Neural progenitor cell (in vitro differentiated cells): ENCODE results near the gene SLC19A1. TPM values are rescaled to one million over a fixed set of nuclear protein-coding genes. Genes with fewer than 3 reads are reported as not detected.

Source experiments
- DNase-seq: peaks from one replicate; pipeline ENCODE4 v3.0.0-alpha.2; 2016; ENCODE audit warnings: low spot score
- H2AFZ ChIP-seq: fragments of 200-600 bp; sonication (generic); replicated peaks from 2 replicates; pipeline ENCODE4 v1.6.1; 2016; ENCODE audit warnings: antibody characterized with exemption
- H3F3A ChIP-seq: fragments of 200-600 bp; sonication (generic); 2 replicates; pipeline ENCODE4 v1.6.1; 2016; ENCODE audit warnings: antibody characterized with exemption, low read depth
- H3K27ac ChIP-seq: fragments of 200-600 bp; sonication (generic); 2 replicates; pipeline ENCODE4 v1.5.1; 2016; ENCODE audit warnings: mild to moderate bottlenecking
- H3K27me3 ChIP-seq: fragments of 200-600 bp; sonication (generic); 2 replicates; pipeline ENCODE4 v1.6.1; 2016; ENCODE audit warnings: mild to moderate bottlenecking, moderate library complexity
- H3K36me3 ChIP-seq: fragments of 200-600 bp; sonication (generic); 2 replicates; pipeline ENCODE4 v1.5.1; 2016
- H3K4me1 ChIP-seq: fragments of 200-600 bp; sonication (generic); 2 replicates; pipeline ENCODE4 v1.6.1; 2016; ENCODE audit warnings: mixed run types
- H3K4me2 ChIP-seq: fragments of 200-600 bp; sonication (generic); 2 replicates; pipeline ENCODE4 v1.6.1; 2016
- H3K4me3 ChIP-seq: fragments of 200-600 bp; sonication (generic); 2 replicates; pipeline ENCODE4 v1.5.1; 2016
- H3K79me2 ChIP-seq: fragments of 200-600 bp; sonication (generic); 2 replicates; pipeline ENCODE4 v1.6.1; 2016; ENCODE audit warnings: low read depth
- H3K9ac ChIP-seq: fragments of 200-600 bp; sonication (generic); 2 replicates; pipeline ENCODE4 v1.6.1; 2016
- H3K9me3 ChIP-seq: fragments of 200-600 bp; sonication (generic); 2 replicates; pipeline ENCODE4 v1.5.1; 2016; ENCODE audit warnings: low read depth
- H4K20me1 ChIP-seq: fragments of 200-600 bp; sonication (generic); 2 replicates; pipeline ENCODE4 v1.6.1; 2016; ENCODE audit warnings: low read depth
- H3K27ac Mint-ChIP-seq: 3 replicates; pipeline ENCODE4 v1.8.0; 2021; ENCODE audit warnings: mixed read lengths
- H3K27me3 Mint-ChIP-seq: 2 replicates; pipeline ENCODE4 v1.8.0; 2022; ENCODE audit warnings: low read depth, mild to moderate bottlenecking, inconsistent platforms, moderate library complexity, mixed read lengths; ENCODE audit not compliant: insufficient read depth
- H3K36me3 Mint-ChIP-seq: 3 replicates; pipeline ENCODE4 v1.8.0; 2021; ENCODE audit warnings: mixed read lengths
- H3K4me1 Mint-ChIP-seq: 3 replicates; pipeline ENCODE4 v1.8.0; 2021; ENCODE audit warnings: mixed read lengths
- H3K4me3 Mint-ChIP-seq: 3 replicates; pipeline ENCODE4 v1.8.0; 2021; ENCODE audit warnings: mild to moderate bottlenecking, moderate library complexity, mixed read lengths
- H3K9me3 Mint-ChIP-seq: 3 replicates; pipeline ENCODE4 v1.8.0; 2020; ENCODE audit warnings: mixed read lengths
- EZH2 ChIP-seq: fragments of 200-600 bp; sonication (generic); IDR thresholded peaks from 2 replicates; pipeline ENCODE4 v1.6.1; 2017; ENCODE audit warnings: antibody characterized with exemption, mild to moderate bottlenecking, moderate library complexity
- EZH2phosphoT487 ChIP-seq: fragments of 200-600 bp; sonication (generic); IDR thresholded peaks from 2 replicates; pipeline ENCODE4 v1.6.1; 2017; ENCODE audit warnings: antibody characterized with exemption
- total RNA-seq: library from RNA; depleted of rRNA; stranded (reverse); fragments of >200 nt; gene quantifications from 2 replicates; pipeline ENCODE4 v1.2.3, GENCODE V29; 2015; ENCODE audit warnings: low replicate concordance
- TF ChIP-seq, protein P1 (sequence below): fragments of 200-600 bp; sonication (generic); IDR thresholded peaks from 2 replicates; pipeline ENCODE4 v1.5.1; 2017; ENCODE audit warnings: antibody characterized with exemption, mild to moderate bottlenecking

The SLC19A1 gene
- total RNA-seq, 1 donor from 2014 or later: 7.7 TPM

DNA sequence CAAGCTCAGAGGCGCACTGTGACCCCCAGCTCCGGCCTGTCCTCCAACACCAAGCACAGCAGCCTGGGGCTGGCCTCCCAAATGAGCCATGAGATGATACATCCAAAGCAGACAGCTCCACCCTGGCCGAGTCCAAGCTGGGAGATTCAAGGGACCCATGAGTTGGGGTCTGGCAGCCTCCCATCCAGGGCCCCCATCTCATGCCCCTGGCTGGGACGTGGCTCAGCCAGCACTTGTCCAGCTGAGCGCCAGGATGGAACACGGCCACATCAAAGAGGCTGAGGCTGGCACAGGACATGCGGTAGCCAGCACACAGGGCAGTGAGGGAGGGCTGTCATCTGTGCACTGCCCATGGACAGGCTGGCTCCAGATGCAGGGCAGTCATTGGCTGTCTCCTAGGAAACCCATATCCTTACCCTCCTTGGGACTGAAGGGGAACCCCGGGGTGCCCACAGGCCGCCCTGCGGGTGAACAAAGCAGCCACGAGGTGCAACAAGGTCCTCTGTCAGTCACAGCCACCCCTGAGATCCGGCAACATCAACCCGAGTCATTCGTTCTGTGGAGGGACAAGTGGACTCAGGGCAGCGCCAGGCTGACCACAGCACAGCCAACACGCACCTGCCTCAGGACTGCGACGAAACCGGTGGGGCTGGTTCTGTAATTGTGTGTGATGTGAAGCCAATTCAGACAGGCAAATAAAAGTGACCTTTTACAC lies 29.1 kb downstream of the SLC19A1 start:
- TF ChIP-seq EZH2phosphoT487 (no peak), EZH2 (no peak)
- TF ChIP-seq, protein P1, sequence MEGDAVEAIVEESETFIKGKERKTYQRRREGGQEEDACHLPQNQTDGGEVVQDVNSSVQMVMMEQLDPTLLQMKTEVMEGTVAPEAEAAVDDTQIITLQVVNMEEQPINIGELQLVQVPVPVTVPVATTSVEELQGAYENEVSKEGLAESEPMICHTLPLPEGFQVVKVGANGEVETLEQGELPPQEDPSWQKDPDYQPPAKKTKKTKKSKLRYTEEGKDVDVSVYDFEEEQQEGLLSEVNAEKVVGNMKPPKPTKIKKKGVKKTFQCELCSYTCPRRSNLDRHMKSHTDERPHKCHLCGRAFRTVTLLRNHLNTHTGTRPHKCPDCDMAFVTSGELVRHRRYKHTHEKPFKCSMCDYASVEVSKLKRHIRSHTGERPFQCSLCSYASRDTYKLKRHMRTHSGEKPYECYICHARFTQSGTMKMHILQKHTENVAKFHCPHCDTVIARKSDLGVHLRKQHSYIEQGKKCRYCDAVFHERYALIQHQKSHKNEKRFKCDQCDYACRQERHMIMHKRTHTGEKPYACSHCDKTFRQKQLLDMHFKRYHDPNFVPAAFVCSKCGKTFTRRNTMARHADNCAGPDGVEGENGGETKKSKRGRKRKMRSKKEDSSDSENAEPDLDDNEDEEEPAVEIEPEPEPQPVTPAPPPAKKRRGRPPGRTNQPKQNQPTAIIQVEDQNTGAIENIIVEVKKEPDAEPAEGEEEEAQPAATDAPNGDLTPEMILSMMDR: no peak
- H3K79me2 ChIP-seq: no peaks in the 10 kb centered on the region
- H4K20me1 ChIP-seq: peaks cover 20% of the 10 kb centered on the region
- H3K4me3 ChIP-seq: no peak overlapping the region
- no peak overlapping the region for H3K4me2 ChIP-seq
- Mint-ChIP-seq H3K9me3 (peaks cover 4% of the 10 kb centered on the region), H3K36me3 (peaks cover 13% of the 10 kb centered on the region), H3K4me1 (peaks cover 5% of the 10 kb centered on the region), H3K27me3 (peaks cover 2% of the 10 kb centered on the region), H3K4me3 (no peak overlapping the region), H3K27ac (no peak overlapping the region)
- peaks cover 2% of the 10 kb centered on the region for H3K36me3 ChIP-seq
- no peaks in the 10 kb centered on the region for H3K9me3 ChIP-seq
- peaks cover 3% of the 10 kb centered on the region for H3K4me1 ChIP-seq
- no peak overlapping the region for H3K9ac ChIP-seq
- H3F3A ChIP-seq: peaks cover 5% of the 10 kb centered on the region
- H3K27me3 ChIP-seq: no peaks in the 10 kb centered on the region
- no peak for DNase-seq
- peak overlapping the region; percentile 18 for H3K27ac ChIP-seq
- H2AFZ ChIP-seq: no peak overlapping the region

DNA sequence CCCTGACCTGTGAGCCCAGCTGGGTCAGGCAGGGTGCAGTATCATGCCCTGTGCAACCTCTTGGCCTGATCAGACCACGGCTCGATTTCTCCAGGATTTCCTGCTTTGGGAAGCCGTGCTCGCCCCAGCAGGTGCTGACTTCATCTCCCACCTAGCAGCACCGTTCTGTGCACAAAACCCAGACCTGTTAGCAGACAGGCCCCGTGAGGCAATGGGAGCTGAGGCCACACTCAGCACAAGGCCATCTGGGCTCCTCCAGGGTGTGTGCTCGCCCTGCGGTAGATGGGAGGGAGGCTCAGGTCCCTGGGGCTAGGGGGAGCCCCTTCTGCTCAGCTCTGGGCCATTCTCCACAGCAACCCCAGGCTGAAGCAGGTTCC lies 29.6 kb downstream of the SLC19A1 start:
- no peak overlapping the region for H3K4me2 ChIP-seq
- no peak for DNase-seq
- peaks cover 22% of the 10 kb centered on the region for H4K20me1 ChIP-seq
- H3K9me3 ChIP-seq: no peaks in the 10 kb centered on the region
- H3K4me3 ChIP-seq: no peak overlapping the region
- H2AFZ ChIP-seq: no peak overlapping the region
- peaks cover 5% of the 10 kb centered on the region for H3F3A ChIP-seq
- Mint-ChIP-seq H3K36me3 (peaks cover 11% of the 10 kb centered on the region), H3K9me3 (no peaks in the 10 kb centered on the region), H3K27ac (no peak overlapping the region), H3K27me3 (peaks cover 4% of the 10 kb centered on the region), H3K4me3 (no peak overlapping the region), H3K4me1 (peaks cover 5% of the 10 kb centered on the region)
- no peaks in the 10 kb centered on the region for H3K36me3 ChIP-seq
- no peaks in the 10 kb centered on the region for H3K27me3 ChIP-seq
- no peak overlapping the region for H3K9ac ChIP-seq
- peaks cover 3% of the 10 kb centered on the region for H3K4me1 ChIP-seq
- TF ChIP-seq EZH2phosphoT487 (no peak), EZH2 (no peak)
- TF ChIP-seq, protein P1: no peak
- no peaks in the 10 kb centered on the region for H3K79me2 ChIP-seq
- H3K27ac ChIP-seq: peak overlapping the region; percentile 18

DNA sequence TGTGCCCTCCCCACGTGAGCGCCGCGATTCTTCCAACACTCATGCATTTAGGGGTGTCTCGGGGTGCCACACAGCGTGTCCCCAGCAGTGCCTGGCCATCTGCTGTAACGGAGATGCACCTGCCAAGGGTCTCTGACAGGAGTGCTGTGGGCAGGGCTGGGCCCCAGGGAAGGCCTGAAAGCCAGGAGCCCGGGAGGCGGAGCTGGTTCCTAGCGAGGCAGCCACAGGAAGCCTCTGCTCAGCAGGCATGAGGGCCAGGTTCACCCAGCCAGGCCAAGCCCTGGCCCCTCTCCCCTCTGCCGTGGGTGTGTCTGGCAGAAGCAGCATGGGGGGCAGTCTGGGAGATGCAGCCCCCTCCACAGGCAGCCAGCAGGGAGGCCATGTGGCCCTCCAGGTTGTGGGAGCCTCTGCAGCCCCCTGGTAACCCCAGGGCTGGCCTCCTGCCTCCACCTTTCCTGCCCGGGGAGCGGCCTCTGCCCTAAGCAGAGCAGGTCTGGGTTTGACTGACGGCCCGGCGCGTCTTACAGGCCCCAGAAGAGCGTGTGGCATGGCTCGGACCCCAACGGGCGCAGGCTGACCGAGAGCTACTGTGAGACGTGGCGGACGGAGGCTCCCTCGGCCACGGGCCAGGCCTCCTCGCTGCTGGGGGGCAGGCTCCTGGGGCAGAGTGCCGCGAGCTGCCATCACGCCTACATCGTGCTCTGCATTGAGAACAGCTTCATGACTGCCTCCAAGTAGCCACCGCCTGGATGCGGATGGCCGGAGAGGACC lies 30.4 kb downstream of the SLC19A1 start:
- Mint-ChIP-seq H3K9me3 (no peaks in the 10 kb centered on the region), H3K27me3 (peaks cover 5% of the 10 kb centered on the region), H3K27ac (no peak overlapping the region), H3K36me3 (peaks cover 8% of the 10 kb centered on the region), H3K4me1 (peaks cover 5% of the 10 kb centered on the region), H3K4me3 (no peak overlapping the region)
- no peak for DNase-seq
- no peaks in the 10 kb centered on the region for H3K36me3 ChIP-seq
- peaks cover 5% of the 10 kb centered on the region for H3F3A ChIP-seq
- no peak overlapping the region for H3K27ac ChIP-seq
- no peak overlapping the region for H3K4me3 ChIP-seq
- H3K79me2 ChIP-seq: no peaks in the 10 kb centered on the region
- no peak overlapping the region for H3K4me2 ChIP-seq
- no peak overlapping the region for H3K9ac ChIP-seq
- TF ChIP-seq, protein P1: no peak
- no peak for TF ChIP-seq EZH2phosphoT487
- TF ChIP-seq EZH2: no peak
- H4K20me1 ChIP-seq: peaks cover 22% of the 10 kb centered on the region
- peaks cover 3% of the 10 kb centered on the region for H3K4me1 ChIP-seq
- H2AFZ ChIP-seq: no peak overlapping the region
- H3K27me3 ChIP-seq: no peaks in the 10 kb centered on the region
- no peaks in the 10 kb centered on the region for H3K9me3 ChIP-seq
